A673 (cell line): ENCODE results near the gene SRP72. TPM values are rescaled to one million over a fixed set of nuclear protein-coding genes. Genes with fewer than 3 reads are reported as not detected.
A peak's percentile ranks its signal among the peaks of the same experiment; 100 is the strongest.

ENCODE experiments used
- BruUV-seq: library from RNA; stranded (reverse); fragments of 400-500 nt; replicated peaks from 2 replicates; lab custom pipeline; 2021; lab: Mats Ljungman, UMichigan
- CTCF ChIA-PET: fragments of 300-600 bp; sonication (Branson Sonifier 250); formaldehyde crosslinking; loops from one replicate; lab custom pipeline; 2022; ENCODE audit warnings: antibody characterized with exemption; lab: Charles Lee
- POLR2A ChIA-PET: fragments of 300-600 bp; sonication (Branson Sonifier 250); formaldehyde crosslinking; loops from one replicate; lab custom pipeline; 2022; ENCODE audit warnings: antibody characterized with exemption; ENCODE audit not compliant: low non-redundant PET; lab: Charles Lee
- DNase-seq: peaks from one replicate; pipeline ENCODE4 v3.0.0-alpha.2; 2015; ENCODE audit warnings: low spot score
- H3K27ac ChIP-seq: fragments of 200-600 bp; sonication (generic); 2 replicates; pipeline ENCODE4 v1.5.1; 2016; ENCODE audit warnings: mixed run types, low read depth, mild to moderate bottlenecking, mixed read lengths, antibody characterized with exemption, low read length; ENCODE audit not compliant: poor library complexity, severe bottlenecking
- H3K27me3 ChIP-seq: fragments of 200-600 bp; sonication (generic); replicated peaks from 2 replicates; pipeline ENCODE4 v1.6.1; 2017; ENCODE audit warnings: mixed run types, low read depth, mild to moderate bottlenecking, mixed read lengths, antibody characterized with exemption, low read length; ENCODE audit not compliant: insufficient read depth, poor library complexity
- H3K36me3 ChIP-seq: fragments of 200-600 bp; sonication (generic); 2 replicates; pipeline ENCODE4 v1.6.1; 2016; ENCODE audit warnings: mixed run types, mild to moderate bottlenecking, mixed read lengths, antibody characterized with exemption, low read length; ENCODE audit not compliant: insufficient read depth, poor library complexity, severe bottlenecking
- H3K4me1 ChIP-seq: fragments of 200-600 bp; sonication (generic); 2 replicates; pipeline ENCODE4 v1.6.1; 2017; ENCODE audit warnings: mixed run types, mild to moderate bottlenecking, mixed read lengths, antibody characterized with exemption, low read length; ENCODE audit not compliant: insufficient read depth, poor library complexity, severe bottlenecking
- H3K4me3 ChIP-seq: fragments of 200-600 bp; sonication (generic); 2 replicates; pipeline ENCODE4 v1.5.1; 2016; ENCODE audit warnings: low read depth, mixed run types, mild to moderate bottlenecking, mixed read lengths, low read length; ENCODE audit not compliant: poor library complexity, severe bottlenecking
- H3K9me3 ChIP-seq: fragments of 200-600 bp; sonication (generic); 2 replicates; pipeline ENCODE4 v1.6.1; 2016; ENCODE audit warnings: mixed run types, low read depth, mild to moderate bottlenecking, mixed read lengths, antibody characterized with exemption, low read length; ENCODE audit not compliant: poor library complexity, severe bottlenecking
- CTCF ChIP-seq: fragments of 300-800, 200-600 bp; sonication (generic); conservative IDR thresholded peaks from 2 replicates; pipeline ENCODE4 v1.5.1; 2017; ENCODE audit warnings: low read depth, mild to moderate bottlenecking, antibody characterized with exemption, low read length, moderate library complexity, mixed read lengths
- EZH2 ChIP-seq: fragments of 200-600 bp; sonication (generic); IDR thresholded peaks from 2 replicates; pipeline ENCODE4 v1.6.1; 2017; ENCODE audit warnings: borderline replicate concordance, low read depth, mild to moderate bottlenecking, mixed read lengths, antibody characterized with exemption, low read length; ENCODE audit not compliant: poor library complexity, severe bottlenecking
- intact Hi-C: fragments of 100-400 bp; cut with micrococcal nuclease; formaldehyde crosslinking; loops from one replicate; pipeline ENCODE4 v1.10.0; 2022; ENCODE audit not compliant: unreplicated experiment
- total RNA-seq: library from RNA; stranded (reverse); gene quantifications from 2 replicates; pipeline ENCODE4 v1.2.3, GENCODE V29; 2021

Gene SRP72
- total RNA-seq, 1 experiment from 2014 or later, result 82.9 TPM

GRCh38 chr4:56468097-56468422, 643 bp downstream of the SRP72 start:
- ChIA-PET POLR2A (no interaction called here), CTCF (no interaction called here)
- intact Hi-C loops, result no loop called here
- peak overlapping the region; percentile 82 for H3K4me3 ChIP-seq
- TF ChIP-seq EZH2 (no peak), CTCF (no peak)
- DNase-seq, result no peak
- H3K9me3 ChIP-seq, result no peaks in the 10 kb centered on the region
- H3K27me3 ChIP-seq, result no peaks in the 10 kb centered on the region
- H3K27ac ChIP-seq, result peak overlapping the region; percentile 82
- H3K36me3 ChIP-seq, result peaks cover 32% of the 10 kb centered on the region
- H3K4me1 ChIP-seq, result no peaks in the 10 kb centered on the region
- BruUV-seq, result no TSS peak

- Histone ChIP-seq H3K36me3 (peaks cover 40% of the 10 kb centered on the region), H3K4me3 (no peak overlapping the region), H3K9me3 (no peaks in the 10 kb centered on the region), H3K4me1 (no peaks in the 10 kb centered on the region), H3K27ac (no peak overlapping the region), H3K27me3 (no peaks in the 10 kb centered on the region)
- DNase-seq, result no peak
- no TSS peak for BruUV-seq
- TF ChIP-seq CTCF (no peak), EZH2 (no peak)
- intact Hi-C loops, result no loop called here
- ChIA-PET POLR2A (no interaction called here), CTCF (no interaction called here)
Measured at GRCh38 chr4:56469489-56470210, 2.2 kb downstream of the SRP72 start.

GRCh38 chr4:56475917-56476316, 8.5 kb downstream of the SRP72 start:
- DNase-seq, result no peak
- no peak for TF ChIP-seq CTCF
- TF ChIP-seq EZH2, result no peak
- Histone ChIP-seq H3K36me3 (peaks cover 40% of the 10 kb centered on the region), H3K27ac (no peak overlapping the region), H3K4me3 (no peak overlapping the region), H3K4me1 (no peaks in the 10 kb centered on the region), H3K27me3 (no peaks in the 10 kb centered on the region), H3K9me3 (no peaks in the 10 kb centered on the region)
- intact Hi-C loops, result no loop called here
- ChIA-PET CTCF (no interaction called here), POLR2A (no interaction called here)
- BruUV-seq, result no TSS peak
